Naive thymus-derived CD4-positive, alpha-beta T cell (primary cell): ENCODE measurements around the gene RETREG3. TPM values are rescaled to one million over a fixed set of nuclear protein-coding genes. Genes with fewer than 3 reads are reported as not detected.
A peak's percentile ranks its signal among the peaks of the same experiment; 100 is the strongest.
"Not testable (repeated sequence)": the region's sequence is repeated elsewhere in the genome, so short reads cannot be mapped to it uniquely, and the experiment has no call there.

Source experiments
- ATAC-seq: fragments of 150-1000 bp; cut with Tn5 transposase; 2 replicates; pipeline ENCODE4 v1.10.0; 2021; ENCODE audit warnings: mild to moderate bottlenecking, moderate library complexity
- CTCF ChIA-PET: fragments of 350-600 bp; sonication (Branson Sonifier 250); formaldehyde crosslinking; loops from one replicate; lab custom pipeline; 2021; ENCODE audit warnings: antibody characterized with exemption; lab: Charles Lee
- POLR2A ChIA-PET: fragments of 350-600 bp; sonication (Branson Sonifier 250); formaldehyde crosslinking; loops from one replicate; lab custom pipeline; 2021; ENCODE audit warnings: antibody characterized with exemption, inconsistent platforms; lab: Charles Lee
- DNase-seq, 9 donors: peaks; one replicate each; pipeline versions ENCODE4 v3.0.0 to v3.0.0-alpha.2; 2020 to 2022; ENCODE audit warnings: mixed read lengths in 1 of 9
- H3K27ac ChIP-seq: one replicate; pipeline ENCODE4 v1.7.0; 2013; ENCODE audit warnings: mild to moderate bottlenecking, low read depth, low read length, moderate library complexity
- H3K27me3 ChIP-seq, 2 donors: one replicate each; pipeline ENCODE4 v1.7.0; 2013; ENCODE audit warnings: low read length in 2 of 2, mild to moderate bottlenecking in 2 of 2, moderate library complexity in 2 of 2; ENCODE audit not compliant: control insufficient read depth in 2 of 2, insufficient read depth in 2 of 2
- H3K36me3 ChIP-seq, 3 experiments: 1 replicate in 2 of 3; 2 replicates in 1 of 3; pipeline ENCODE4 v1.7.0; 2013; ENCODE audit warnings: low read length in 3 of 3, mild to moderate bottlenecking in 3 of 3, moderate library complexity in 1 of 3; ENCODE audit not compliant: insufficient read depth in 3 of 3, control insufficient read depth in 2 of 3
- H3K4me1 ChIP-seq, 2 donors: one replicate each; pipeline ENCODE4 v1.7.0; 2013; ENCODE audit warnings: low read length in 2 of 2, mild to moderate bottlenecking in 2 of 2, moderate library complexity in 1 of 2; ENCODE audit not compliant: control insufficient read depth in 2 of 2, insufficient read depth in 2 of 2
- H3K4me3 ChIP-seq: 2 replicates; pipeline ENCODE4 v1.7.0; 2013; ENCODE audit warnings: mild to moderate bottlenecking, low read length
- H3K9me3 ChIP-seq, 3 experiments: 1 replicate in 2 of 3; 2 replicates in 1 of 3; pipeline ENCODE4 v1.7.0; 2013; ENCODE audit warnings: low read length in 3 of 3; ENCODE audit not compliant: control insufficient read depth in 2 of 3
- H3K27ac Mint-ChIP-seq, 9 donors: one replicate each; pipeline ENCODE4 v1.8.0; 2020 to 2022; ENCODE audit warnings: mixed read lengths in 9 of 9, mild to moderate bottlenecking in 8 of 9, moderate library complexity in 5 of 9, inconsistent platforms in 2 of 9
- H3K27me3 Mint-ChIP-seq, 5 donors: one replicate each; pipeline ENCODE4 v1.8.0; 2021 to 2022; ENCODE audit warnings: mixed read lengths in 5 of 5, mild to moderate bottlenecking in 1 of 5
- H3K36me3 Mint-ChIP-seq, 5 donors: one replicate each; pipeline ENCODE4 v1.8.0; 2020 to 2022; ENCODE audit warnings: mixed read lengths in 5 of 5, mild to moderate bottlenecking in 3 of 5, inconsistent platforms in 1 of 5
- H3K4me1 Mint-ChIP-seq, 7 donors: one replicate each; pipeline ENCODE4 v1.8.0; 2020 to 2022; ENCODE audit warnings: mixed read lengths in 7 of 7, mild to moderate bottlenecking in 3 of 7, inconsistent platforms in 1 of 7
- H3K4me3 Mint-ChIP-seq, 10 donors: one replicate each; pipeline ENCODE4 v1.8.0; 2020 to 2022; ENCODE audit warnings: mild to moderate bottlenecking in 10 of 10, mixed read lengths in 10 of 10, moderate library complexity in 6 of 10, inconsistent platforms in 2 of 10
- H3K9me3 Mint-ChIP-seq, 11 donors: one replicate each; pipeline ENCODE4 v1.8.0; 2020 to 2022; ENCODE audit warnings: mixed read lengths in 11 of 11, mild to moderate bottlenecking in 4 of 11, inconsistent platforms in 1 of 11, moderate library complexity in 1 of 11
- intact Hi-C, 2 donors: fragments of 100-400 bp; cut with micrococcal nuclease; formaldehyde crosslinking; loops; one replicate each; pipeline ENCODE4 v1.15.1; 2023
- polyA plus RNA-seq, 2 donors: library from polyadenylated mRNA; unstranded; fragments of 300-500 nt; fragmentation: Illumina TruSeq; gene quantifications; one replicate each; pipeline ENCODE4 v1.2.3, GENCODE V29; 2021
- total RNA-seq, 6 experiments: library from RNA in 5 of 6; stranded (reverse) in 5 of 6; gene quantifications; 1 replicate in 5 of 6; 2 replicates in 1 of 6; pipeline ENCODE4 v1.2.3 and lab custom pipeline; 2021 to 2026

Gene RETREG3
- total and polyA plus RNA-seq, 7 experiments from 2014 or later: 53.3 to 136 (median 124) TPM

- peaks cover 0 to 1% (median 0%) of the 10 kb centered on the region in 5 donors for H3K36me3 Mint-ChIP-seq
- H3K9me3 Mint-ChIP-seq: no peaks in the 10 kb centered on the region
- intact Hi-C loops: loop anchor here (1.0 to 2.0 kb wide), 5 partner anchors 8 to 54 kb away; partner anchors contain the start of genes NAGLU (in 2 of the 2), COASY (in 1 of the 2), PSMC3IP (in 1 of the 2) and RETREG3 (in 1 of the 2)
- Histone ChIP-seq H3K9me3 (no peaks in the 10 kb centered on the region), H3K4me1 (peaks cover 14 to 15% of the 10 kb centered on the region in 2 donors), H3K27ac (peak overlapping the region; percentile 86), H3K27me3 (no peaks in the 10 kb centered on the region), H3K36me3 (no peaks in the 10 kb centered on the region), H3K4me3 (peak overlapping the region; percentile 80)
- H3K4me3 Mint-ChIP-seq: peak overlapping the region; percentile 84 to 95 (median 90)
- ATAC-seq (peak; percentile 90), DNase-seq (peak; percentile 47 to 84 (median 68))
- POLR2A ChIA-PET: interaction anchor here (0.8 to 3.2 kb wide), 8 partner anchors 7 to 814 kb away, joined by 3 to 26 read pairs (median 4); partner anchors contain the start of genes MLX, NAGLU and STAT3
- no peaks in the 10 kb centered on the region for H3K27me3 Mint-ChIP-seq
- peaks cover 8 to 44% (median 25%) of the 10 kb centered on the region in 7 donors for H3K4me1 Mint-ChIP-seq
- peak overlapping the region; percentile 80 to 94 (median 91) for H3K27ac Mint-ChIP-seq
- CTCF ChIA-PET: interaction anchor here (0.6 to 0.9 kb wide), 2 partner anchors 9 kb away, joined by 3 read pairs; no protein-coding TSS in a partner anchor
These were observed 54.7 kb downstream of the RETREG3 start for GRCh38 chr17:42554250-42555121.

DNA sequence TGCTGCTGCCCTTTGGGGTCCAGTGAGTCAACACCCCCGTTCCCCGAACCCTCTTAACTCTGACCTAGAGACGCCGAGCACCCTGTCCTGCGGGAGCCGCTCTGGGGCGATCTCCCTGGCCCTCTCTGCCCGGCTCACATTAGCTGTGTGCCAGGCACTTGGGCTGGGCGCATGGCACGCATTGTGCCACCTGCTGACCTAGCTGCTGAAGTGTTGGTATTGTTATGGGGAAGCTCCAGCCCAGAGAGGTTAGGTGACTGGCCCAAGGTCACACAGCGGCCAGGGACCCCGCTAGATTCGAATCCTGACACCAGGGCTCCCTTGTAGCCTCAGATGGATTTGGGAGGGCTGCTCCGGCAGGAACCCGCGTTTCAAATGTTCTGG lies 55.3 kb downstream of the RETREG3 start:
- Histone ChIP-seq H3K36me3 (no peaks in the 10 kb centered on the region), H3K4me3 (peak overlapping the region; percentile 80), H3K27me3 (no peaks in the 10 kb centered on the region), H3K9me3 (no peaks in the 10 kb centered on the region), H3K27ac (peak overlapping the region; percentile 86), H3K4me1 (peaks cover 14 to 15% of the 10 kb centered on the region in 2 donors)
- DNase-seq: peak in 1 of 9 donors; percentile 21
- CTCF ChIA-PET: interaction anchor here (0.6 to 0.9 kb wide), 2 partner anchors 8 to 10 kb away, joined by 3 read pairs; no protein-coding TSS in a partner anchor
- peaks cover 0 to 1% (median 0%) of the 10 kb centered on the region in 5 donors for H3K36me3 Mint-ChIP-seq
- no peaks in the 10 kb centered on the region for H3K27me3 Mint-ChIP-seq
- intact Hi-C loops: loop anchor here (1.0 to 2.0 kb wide), 5 partner anchors 8 to 55 kb away; partner anchors contain the start of genes NAGLU (in 2 of the 2), COASY (in 1 of the 2), PSMC3IP (in 1 of the 2) and RETREG3 (in 1 of the 2)
- no peaks in the 10 kb centered on the region for H3K9me3 Mint-ChIP-seq
- peak overlapping the region; percentile 80 to 93 (median 90) for H3K27ac Mint-ChIP-seq
- H3K4me3 Mint-ChIP-seq: peak overlapping the region; percentile 84 to 95 (median 90)
- ATAC-seq: peak; percentile 28
- peaks cover 10 to 50% (median 31%) of the 10 kb centered on the region in 7 donors for H3K4me1 Mint-ChIP-seq
- POLR2A ChIA-PET: interaction anchor here (0.8 to 3.2 kb wide), 5 partner anchors 12 to 814 kb away, joined by 3 to 26 read pairs (median 5); partner anchors contain the start of genes MLX and NAGLU

- no peaks in the 10 kb centered on the region for H3K9me3 ChIP-seq
- no peaks in the 10 kb centered on the region for H3K36me3 ChIP-seq
- no peak overlapping the region for H3K27ac ChIP-seq
- H3K27me3 ChIP-seq: no peaks in the 10 kb centered on the region
- H3K4me3 ChIP-seq: no peak overlapping the region
- ATAC-seq: no peak
- peaks cover 14 to 15% of the 10 kb centered on the region in 2 donors for H3K4me1 ChIP-seq
- H3K9me3 Mint-ChIP-seq: no peaks in the 10 kb centered on the region
- H3K27ac Mint-ChIP-seq: peak overlapping the region; percentile 49 to 91 (median 89)
- intact Hi-C loops: no loop called here
- H3K36me3 Mint-ChIP-seq: peaks cover 0 to 1% (median 0%) of the 10 kb centered on the region in 5 donors
- H3K4me1 Mint-ChIP-seq: peaks cover 12 to 52% (median 33%) of the 10 kb centered on the region in 7 donors
- peak overlapping the region; percentile 84 to 95 (median 90) for H3K4me3 Mint-ChIP-seq
- POLR2A ChIA-PET: interaction anchor here (0.8 to 3.2 kb wide), 3 partner anchors 13 to 23 kb away, joined by 4 to 26 read pairs (median 19); partner anchors contain the start of genes MLX and NAGLU
- DNase-seq: no peak
- CTCF ChIA-PET: no interaction called here
- no peaks in the 10 kb centered on the region for H3K27me3 Mint-ChIP-seq
These were observed 55.9 kb downstream of the RETREG3 start for GRCh38 chr17:42553161-42553818.

GRCh38 chr17:42552736-42553135 lies 56.4 kb downstream of the RETREG3 start, which contains the start of gene HSD17B1:
Gene HSD17B1 (plus strand): TSS chr17:42552923. CDS start chr17:42552934, 11 bp downstream.
- ATAC-seq, H3K27me3 ChIP-seq, CTCF ChIA-PET, DNase-seq, H3K36me3 ChIP-seq, H3K27me3 Mint-ChIP-seq, H3K4me3 ChIP-seq, H3K36me3 Mint-ChIP-seq, H3K9me3 ChIP-seq, H3K9me3 Mint-ChIP-seq, intact Hi-C loops: not testable (repeated sequence)
- H3K27ac Mint-ChIP-seq: peak within 1 kb of the TSS; percentile 80 to 93 (median 90)
- H3K4me1 ChIP-seq: peaks cover 14 to 15% of the 10 kb centered on the region in 2 donors
- H3K4me1 Mint-ChIP-seq: peaks cover 12 to 52% (median 33%) of the 10 kb centered on the region in 7 donors
- POLR2A ChIA-PET: interaction anchor here (2.6 to 3.2 kb wide), 2 partner anchors 14 to 16 kb away, joined by 19 to 26 read pairs; partner anchors contain the start of genes MLX and NAGLU
- H3K4me3 Mint-ChIP-seq: peak within 1 kb of the TSS; percentile 84 to 95 (median 90)
- peak within 1 kb of the TSS; percentile 86 for H3K27ac ChIP-seq

GRCh38 chr17:42548993-42549755 lies 60.0 kb downstream of the RETREG3 start:
- ChIA-PET CTCF (interaction anchor here (0.7 to 1.1 kb wide), 3 partner anchors 13 to 109 kb away, joined by 3 to 4 read pairs (median 4); partner anchors contain the start of gene NAGLU), POLR2A (interaction anchor here (0.7 to 1.5 kb wide), 3 partner anchors 12 to 1102 kb away, joined by 3 to 11 read pairs (median 3); partner anchors contain the start of gene NAGLU)
- Histone ChIP-seq H3K4me3 (no peak overlapping the region), H3K27me3 (no peaks in the 10 kb centered on the region), H3K9me3 (no peaks in the 10 kb centered on the region), H3K36me3 (no peaks in the 10 kb centered on the region), H3K4me1 (peaks cover 5% of the 10 kb centered on the region in 2 donors), H3K27ac (no peak overlapping the region)
- no peaks in the 10 kb centered on the region for H3K27me3 Mint-ChIP-seq
- H3K27ac Mint-ChIP-seq: peak overlapping the region in 6 of 9 donors; percentile 14 to 56 (median 30)
- no peaks in the 10 kb centered on the region for H3K9me3 Mint-ChIP-seq
- intact Hi-C loops: loop anchor here in 1 of 2 donors (1.0 kb wide), 1 partner anchor 28 kb away; the partner anchor contains the start of gene PSMC3IP
- DNase-seq (no peak), ATAC-seq (no peak)
- peaks cover 4 to 29% (median 22%) of the 10 kb centered on the region in 7 donors for H3K4me1 Mint-ChIP-seq
- H3K36me3 Mint-ChIP-seq: peaks cover 0 to 4% (median 0%) of the 10 kb centered on the region in 5 donors
- H3K4me3 Mint-ChIP-seq: peak overlapping the region; percentile 7 to 75 (median 60)
